AG04449 (cell line): ENCODE results near the gene CHCHD4.

Source experiments
- CTCF ChIA-PET: fragments of 350-600 bp; formaldehyde crosslinking; extraction: SDS; loops from one replicate; lab custom pipeline; 2021; ENCODE audit warnings: antibody characterized with exemption; lab: Yijun Ruan, JAX
- POLR2A ChIA-PET: fragments of 400-600, 350-600 bp; formaldehyde crosslinking; extraction: SDS; loops from one replicate; lab custom pipeline; 2020; ENCODE audit warnings: antibody characterized with exemption, inconsistent platforms; lab: Yijun Ruan, JAX
- DNase-seq: peaks from one replicate; pipeline ENCODE4 v3.0.0-alpha.2; 2010; ENCODE audit warnings: low read depth, low spot score
- H3K4me3 ChIP-seq: 2 replicates; pipeline ENCODE4 v1.5.1; 2011; ENCODE audit warnings: low read depth, mild to moderate bottlenecking, control low read depth, low read length
- CTCF ChIP-seq: IDR thresholded peaks from one replicate; pipeline ENCODE4 v1.5.1; 2011; ENCODE audit warnings: mild to moderate bottlenecking, moderate library complexity, low read length, control low read depth, inconsistent platforms; ENCODE audit not compliant: insufficient read depth; ENCODE audit errors: missing control alignments

Gene CHCHD4

GRCh38 chr3:14166877-14167603, 42.4 kb upstream of the CHCHD4 start:
- ChIA-PET CTCF (interaction anchor here (1.0 to 2.9 kb wide), 5 partner anchors 12 to 301 kb away, joined by 3 to 8 read pairs (median 5); no protein-coding TSS in a partner anchor), POLR2A (interaction anchor here (1.4 kb wide), 1 partner anchor 11 kb away, joined by 6 read pairs; the partner anchor contains the start of genes LSM3 and XPC)
- no peak for DNase-seq
- no peak overlapping the region for H3K4me3 ChIP-seq
- no peak for TF ChIP-seq CTCF

GRCh38 chr3:14162178-14162577, 37.5 kb upstream of the CHCHD4 start:
- ChIA-PET POLR2A (no interaction called here), CTCF (interaction anchor here (1.4 to 1.5 kb wide), 2 partner anchors 9 to 42 kb away, joined by 5 read pairs; no protein-coding TSS in a partner anchor)
- no peak for DNase-seq
- H3K4me3 ChIP-seq: no peak overlapping the region
- no peak for TF ChIP-seq CTCF

- DNase-seq: no peak
- H3K4me3 ChIP-seq: no peak overlapping the region
- ChIA-PET POLR2A (no interaction called here), CTCF (interaction anchor here (1.2 to 1.4 kb wide), 2 partner anchors 8 to 11 kb away, joined by 3 to 5 read pairs; no protein-coding TSS in a partner anchor)
- no peak for TF ChIP-seq CTCF
These were observed 36.6 kb upstream of the CHCHD4 start for GRCh38 chr3:14161282-14161681.

GRCh38 chr3:14159426-14159825, 34.8 kb upstream of the CHCHD4 start:
- DNase-seq: no peak
- CTCF ChIA-PET: interaction anchor here (0.7 to 1.7 kb wide), 3 partner anchors 11 to 309 kb away, joined by 3 to 5 read pairs (median 4); no protein-coding TSS in a partner anchor
- no peak overlapping the region for H3K4me3 ChIP-seq
- POLR2A ChIA-PET: no interaction called here
- TF ChIP-seq CTCF: no peak

GRCh38 chr3:14158370-14158769, 33.7 kb upstream of the CHCHD4 start:
- TF ChIP-seq CTCF: no peak
- CTCF ChIA-PET: interaction anchor here (0.8 kb wide), 1 partner anchor 302 kb away, joined by 3 read pairs; no protein-coding TSS in a partner anchor

GRCh38 chr3:14157951-14158350, 33.3 kb upstream of the CHCHD4 start:
- no peak for TF ChIP-seq CTCF
- no peak for DNase-seq
- CTCF ChIA-PET: interaction anchor here (1.6 kb wide), 1 partner anchor 13 kb away, joined by 4 read pairs; no protein-coding TSS in a partner anchor
- no peak overlapping the region for H3K4me3 ChIP-seq
- POLR2A ChIA-PET: no interaction called here

More at GRCh38 chr3:14158370-14158769, 33.7 kb upstream of the CHCHD4 start:
- no peak for DNase-seq
- H3K4me3 ChIP-seq: no peak overlapping the region
- POLR2A ChIA-PET: no interaction called here
